Measurements from ENCODE around the gene PLAGL1. TPM values are rescaled to one million over a fixed set of nuclear protein-coding genes. Genes with fewer than 3 reads are reported as not detected.

The PLAGL1 gene
- total and polyA plus RNA-seq, 2 of the 13 experiments (the other 11 are each of a cell fraction or from before 2014, with no cell fraction given): 0.60 to 2.3 TPM

DNA sequence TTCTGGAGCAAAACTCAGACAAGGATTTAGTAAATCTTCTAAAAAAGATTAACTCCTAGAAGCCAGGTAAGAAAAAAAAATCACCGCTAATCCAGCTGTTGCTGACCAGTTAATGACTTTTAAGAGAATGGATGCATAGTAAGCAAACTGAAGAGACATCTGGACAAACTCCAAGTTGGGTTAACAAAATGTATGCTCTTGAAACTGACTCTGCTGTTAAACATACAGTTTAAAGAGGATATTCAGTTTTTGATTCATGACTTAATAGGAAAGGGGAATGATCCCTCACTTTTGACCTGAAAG lies 70.4 kb downstream of the PLAGL1 start (continued):
- TF ChIP-seq, protein P1, sequence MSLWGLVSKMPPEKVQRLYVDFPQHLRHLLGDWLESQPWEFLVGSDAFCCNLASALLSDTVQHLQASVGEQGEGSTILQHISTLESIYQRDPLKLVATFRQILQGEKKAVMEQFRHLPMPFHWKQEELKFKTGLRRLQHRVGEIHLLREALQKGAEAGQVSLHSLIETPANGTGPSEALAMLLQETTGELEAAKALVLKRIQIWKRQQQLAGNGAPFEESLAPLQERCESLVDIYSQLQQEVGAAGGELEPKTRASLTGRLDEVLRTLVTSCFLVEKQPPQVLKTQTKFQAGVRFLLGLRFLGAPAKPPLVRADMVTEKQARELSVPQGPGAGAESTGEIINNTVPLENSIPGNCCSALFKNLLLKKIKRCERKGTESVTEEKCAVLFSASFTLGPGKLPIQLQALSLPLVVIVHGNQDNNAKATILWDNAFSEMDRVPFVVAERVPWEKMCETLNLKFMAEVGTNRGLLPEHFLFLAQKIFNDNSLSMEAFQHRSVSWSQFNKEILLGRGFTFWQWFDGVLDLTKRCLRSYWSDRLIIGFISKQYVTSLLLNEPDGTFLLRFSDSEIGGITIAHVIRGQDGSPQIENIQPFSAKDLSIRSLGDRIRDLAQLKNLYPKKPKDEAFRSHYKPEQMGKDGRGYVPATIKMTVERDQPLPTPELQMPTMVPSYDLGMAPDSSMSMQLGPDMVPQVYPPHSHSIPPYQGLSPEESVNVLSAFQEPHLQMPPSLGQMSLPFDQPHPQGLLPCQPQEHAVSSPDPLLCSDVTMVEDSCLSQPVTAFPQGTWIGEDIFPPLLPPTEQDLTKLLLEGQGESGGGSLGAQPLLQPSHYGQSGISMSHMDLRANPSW (CRISPR knock-in tag; IDR thresholded peaks at IDR 0.05; ENCODE audit: borderline replicate concordance): no peak
- TF ChIP-seq ZNF33A (CRISPR knock-in tag; IDR thresholded peaks at IDR 0.05; ENCODE audit: borderline replicate concordance): no peak

DNA sequence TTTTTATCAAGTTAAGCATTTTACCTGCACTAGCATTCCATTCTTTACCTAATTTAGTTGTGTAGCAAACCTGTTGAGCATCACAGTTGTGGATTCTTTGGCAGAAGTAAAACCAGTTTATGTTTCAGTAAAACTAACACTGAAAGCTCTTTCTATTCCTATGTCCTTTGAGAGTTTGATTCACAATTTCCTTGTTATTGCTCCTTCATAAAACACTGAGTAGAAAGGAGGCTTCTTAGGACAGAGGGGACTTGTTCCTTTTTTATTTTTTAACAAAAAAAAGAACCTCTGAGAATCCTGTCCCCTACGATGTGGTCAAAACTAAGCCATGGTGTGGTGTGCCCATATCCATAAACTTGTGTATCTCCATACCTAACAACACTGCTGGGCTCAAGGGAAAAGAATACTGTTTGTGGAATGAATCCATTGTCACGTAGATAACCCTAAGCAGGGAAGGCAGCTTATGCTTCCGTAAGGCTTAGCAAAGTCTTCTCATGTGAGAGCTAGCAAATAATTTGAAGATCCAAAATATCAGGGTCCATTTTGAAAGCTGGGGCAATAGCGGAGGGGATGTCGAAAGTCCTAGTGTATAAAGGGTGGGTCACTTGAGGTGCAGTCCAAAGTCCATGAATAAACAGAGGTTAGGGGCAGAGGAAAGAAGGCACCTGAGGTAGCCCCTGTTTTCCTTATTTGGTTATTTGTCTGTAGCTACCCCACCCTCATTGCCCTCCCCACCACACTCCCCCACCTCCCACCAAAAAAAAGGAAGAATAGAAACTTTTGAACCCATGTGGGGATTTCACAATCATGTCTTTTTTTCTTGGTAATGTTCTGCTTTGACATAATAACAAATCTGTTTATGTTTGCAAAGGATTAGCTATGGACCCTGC lies 71.0 kb downstream of the PLAGL1 start:
- intact Hi-C loops (cut with micrococcal nuclease; ENCODE audit: unreplicated experiment): no loop called here
- peaks cover 0 to 1% of the 10 kb centered on the region in 2 experiments; a peak in 1 of 5 replicates for H3K27me3 ChIP-seq (ENCODE audit: control insufficient read depth in 1 of 2, insufficient read depth in 2 of 2, low read length in 2 of 2)
- H2AFZ ChIP-seq (ENCODE audit: low read length): no peak overlapping the region
- in situ Hi-C loops (cut with HindIII; ENCODE audit: extremely low pct_ligation_motif_present, low pct_unique_long_range_greater_than_20kb): no loop called here
- H4K20me1 ChIP-seq (ENCODE audit: insufficient read depth, low read length): no peaks in the 10 kb centered on the region
- H3K36me3 ChIP-seq (replicated peaks in 1 of 2; ENCODE audit: control insufficient read depth in 1 of 2, insufficient read depth in 2 of 2, low read length in 2 of 2): no peaks in the 10 kb centered on the region
- H3K4me3 ChIP-seq (replicated peaks in 1 of 3; ENCODE audit: insufficient read depth in 1 of 3, low read depth in 2 of 3, low read length in 3 of 3): no peak overlapping the region
- H3K79me2 ChIP-seq (ENCODE audit: insufficient read depth, low read length): no peaks in the 10 kb centered on the region
- ChIA-PET POLR2A (interaction anchor here (1.5 kb wide), 1 partner anchor 158 kb away, joined by 3 read pairs; the partner anchor contains the start of gene SF3B5), CTCF (ENCODE audit: low intra/inter-chr PET ratio, low total read pairs) (no interaction called here)
- BruUV-seq (replicated peaks): no TSS peak
- FAIRE-seq (no peak), DNase-seq (ENCODE audit: low spot score) (peak; percentile 34), ATAC-seq (peak; percentile 44)
- H3K27ac ChIP-seq (ENCODE audit: extremely low read length, insufficient read depth, low read length): no peak overlapping the region
- H3K9ac ChIP-seq (ENCODE audit: insufficient read depth, low read depth, low read length): no peak overlapping the region
- peak overlapping the region; percentile 27 for H3K4me2 ChIP-seq (ENCODE audit: low read depth, low read length)
- WGBS (ENCODE audit: low lambda C conversion rate): 3% methylated on average over 5 of the region's 5 CpGs
- H3K4me1 ChIP-seq (ENCODE audit: insufficient read depth, low read length): peaks cover 16% of the 10 kb centered on the region
- H3K9me3 ChIP-seq (ENCODE audit: low read length): no peaks in the 10 kb centered on the region
- TF ChIP-seq POLR2G (IDR thresholded peaks at IDR 0.05; ENCODE audit: low read depth, low read length) (no peak), EP300 (IDR thresholded peaks at IDR 0.05; ENCODE audit: low read depth in 2 of 2, low read length in 2 of 2) (peak in 1 of 2 experiments; percentile 15; a peak in 1 of 4 replicates), EP300 (CRISPR knock-in tag; IDR thresholded peaks at IDR 0.05; ENCODE audit: borderline replicate concordance) (no peak), FOXP1 (IDR thresholded peaks at IDR 0.05) (no peak), FOXP1 (CRISPR knock-in tag; IDR thresholded peaks at IDR 0.05) (peak; percentile 32; the same call in 1 of the 2 replicates), NR1H2 (CRISPR knock-in tag; IDR thresholded peaks at IDR 0.05; ENCODE audit: borderline replicate concordance, low read depth) (no peak), ETV6 (CRISPR knock-in tag; conservative IDR thresholded peaks at IDR 0.05) (no peak), ZNF547 (CRISPR knock-in tag; IDR thresholded peaks at IDR 0.05) (no peak), ZNF891 (CRISPR knock-in tag; IDR thresholded peaks at IDR 0.05) (no peak), GATAD2A (CRISPR knock-in tag; IDR thresholded peaks at IDR 0.05) (peak; percentile 35; the same call in 1 of the 2 replicates), MTA3 (CRISPR knock-in tag; IDR thresholded peaks at IDR 0.05) (no peak), RXRB (CRISPR knock-in tag; IDR thresholded peaks at IDR 0.05; ENCODE audit: borderline replicate concordance) (peak; percentile 34; the same call in 1 of the 2 replicates), ZNF816 (CRISPR knock-in tag; IDR thresholded peaks at IDR 0.05; ENCODE audit: borderline replicate concordance) (no peak)
- TF ChIP-seq, protein P2, sequence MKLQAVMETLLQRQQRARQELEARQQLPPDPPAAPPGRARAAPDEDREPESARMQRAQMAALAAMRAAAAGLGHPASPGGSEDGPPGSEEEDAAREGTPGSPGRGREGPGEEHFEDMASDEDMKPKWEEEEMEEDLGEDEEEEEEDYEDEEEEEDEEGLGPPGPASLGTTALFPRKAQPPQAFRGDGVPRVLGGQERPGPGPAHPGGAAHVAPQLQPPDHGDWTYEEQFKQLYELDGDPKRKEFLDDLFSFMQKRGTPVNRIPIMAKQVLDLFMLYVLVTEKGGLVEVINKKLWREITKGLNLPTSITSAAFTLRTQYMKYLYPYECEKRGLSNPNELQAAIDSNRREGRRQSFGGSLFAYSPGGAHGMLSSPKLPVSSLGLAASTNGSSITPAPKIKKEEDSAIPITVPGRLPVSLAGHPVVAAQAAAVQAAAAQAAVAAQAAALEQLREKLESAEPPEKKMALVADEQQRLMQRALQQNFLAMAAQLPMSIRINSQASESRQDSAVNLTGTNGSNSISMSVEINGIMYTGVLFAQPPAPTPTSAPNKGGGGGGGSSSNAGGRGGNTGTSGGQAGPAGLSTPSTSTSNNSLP (IDR thresholded peaks at IDR 0.05; ENCODE audit: low read depth, low read length): 0 out of 2 replicates have a peak, but pooled peaks have one; percentile 8
